ENCODE measurements around the gene CXorf38. TPM values are rescaled to one million over a fixed set of nuclear protein-coding genes. Genes with fewer than 3 reads are reported as not detected.

Gene CXorf38
- total RNA-seq, 1 donor from 2014 or later, result 6.3 TPM

DNA sequence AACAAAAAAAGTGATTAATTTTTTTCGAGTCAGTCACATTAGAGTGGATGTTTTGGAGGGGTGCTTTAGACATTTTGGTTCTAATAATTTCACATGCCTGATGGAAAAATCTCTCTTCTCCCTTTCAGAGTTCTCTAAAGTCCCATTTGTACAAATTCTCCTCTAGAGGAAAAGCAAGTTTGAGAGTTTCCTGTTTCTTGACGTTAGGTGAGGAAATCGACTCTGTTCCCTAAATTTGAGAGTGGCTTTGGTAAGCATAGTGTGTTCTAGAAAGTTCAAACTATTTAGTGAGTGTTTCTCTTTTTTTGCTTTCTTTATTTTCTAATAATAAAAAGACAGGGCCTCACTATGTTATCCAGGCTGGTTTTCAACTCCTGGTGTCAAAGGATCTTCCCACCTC, 68.2 kb downstream of the CXorf38 start:
- no peak overlapping the region for H3K9ac ChIP-seq (ENCODE audit: low read depth in 1 of 3, low read length in 3 of 3)
- no peak overlapping the region for H3K27ac ChIP-seq (ENCODE audit: low read depth, low read length)
- no peaks in the 10 kb centered on the region for H3K27me3 ChIP-seq (ENCODE audit: control insufficient read depth in 3 of 3, insufficient read depth in 3 of 3, low read length in 3 of 3)
- H3K4me1 ChIP-seq (ENCODE audit: control insufficient read depth in 3 of 3, insufficient read depth in 3 of 3, low read length in 3 of 3), result peaks cover 5 to 9% (median 9%) of the 10 kb centered on the region in 3 donors
- no peaks in the 10 kb centered on the region for H3K36me3 ChIP-seq (ENCODE audit: control insufficient read depth in 3 of 3, insufficient read depth in 3 of 3, low read length in 3 of 3)
- H3K4me3 ChIP-seq (ENCODE audit: low read length in 3 of 3), result no peak overlapping the region
- H3K9me3 ChIP-seq (ENCODE audit: control insufficient read depth in 3 of 3, low read length in 3 of 3), result no peaks in the 10 kb centered on the region

DNA sequence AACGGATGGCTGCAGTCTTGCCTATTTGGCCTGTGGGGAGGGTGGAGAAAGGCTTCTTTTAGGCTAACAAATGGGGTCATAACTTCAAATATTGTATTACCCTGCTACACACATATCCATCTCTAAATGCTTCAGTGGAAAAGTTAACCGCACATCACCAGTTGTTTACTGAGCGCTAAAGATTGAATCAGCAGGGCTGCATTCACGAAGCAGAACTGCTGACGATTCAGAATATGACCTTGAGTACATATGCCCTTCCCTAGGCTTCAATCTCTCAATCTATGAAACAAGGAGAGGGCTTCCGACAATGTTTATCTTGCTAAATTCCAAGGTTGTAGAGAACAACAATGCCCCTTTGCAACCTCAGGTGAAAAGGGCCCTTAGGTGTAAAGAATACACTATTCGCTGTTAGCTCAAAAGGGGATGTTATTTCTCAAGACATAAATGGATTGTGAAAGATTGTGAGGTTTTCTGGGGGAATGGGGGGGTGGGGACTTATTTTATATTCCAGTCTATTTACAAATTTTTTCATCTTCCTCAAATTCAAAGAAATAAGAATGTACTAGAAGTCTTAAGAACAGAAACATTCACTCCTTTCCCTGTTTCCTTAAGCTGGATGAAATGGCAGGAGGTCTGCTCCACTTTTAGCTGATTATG, 69.2 kb downstream of the CXorf38 start:
- Histone ChIP-seq H3K9me3 (ENCODE audit: control insufficient read depth in 3 of 3, low read length in 3 of 3) (no peaks in the 10 kb centered on the region), H3K27me3 (ENCODE audit: control insufficient read depth in 3 of 3, insufficient read depth in 3 of 3, low read length in 3 of 3) (no peaks in the 10 kb centered on the region)

More for the DNA sequence above, 69.2 kb downstream of the CXorf38 start:
- H3K9ac ChIP-seq (ENCODE audit: low read depth in 1 of 3, low read length in 3 of 3), result no peak overlapping the region
- H3K27ac ChIP-seq (ENCODE audit: low read depth, low read length), result no peak overlapping the region
- H3K36me3 ChIP-seq (ENCODE audit: control insufficient read depth in 3 of 3, insufficient read depth in 3 of 3, low read length in 3 of 3), result no peaks in the 10 kb centered on the region
- H3K4me3 ChIP-seq (ENCODE audit: low read length in 3 of 3), result no peak overlapping the region
- H3K4me1 ChIP-seq (ENCODE audit: control insufficient read depth in 3 of 3, insufficient read depth in 3 of 3, low read length in 3 of 3), result peaks cover 5 to 9% (median 9%) of the 10 kb centered on the region in 3 donors

Other genes with a start within 250 kb of the CXorf38 start
- gene ATP6AP2, start 66.6 kb downstream of the CXorf38 start, total RNA-seq, result 48.5 TPM
- not detected for gene MPC1L, start 24.1 kb downstream of the CXorf38 start, total RNA-seq
- 35.5 TPM for gene MED14, start 88.0 kb upstream of the CXorf38 start, total RNA-seq

Measured in skeletal muscle tissue (tissue), 4 donors.